HAP-1 (cell line): ENCODE measurements around the gene KRT3.
"Not testable (repeated sequence)": the region's sequence is repeated elsewhere in the genome, so short reads cannot be mapped to it uniquely, and the experiment has no call there.

ENCODE experiments used
- DNase-seq, 2 experiments: peaks; one replicate each; pipeline ENCODE4 v3.0.0-alpha.2; 2016 to 2020; ENCODE audit warnings: low spot score in 2 of 2
- H3K27me3 ChIP-seq: fragments of 250-450 bp; sonication (Bioruptor Pico); 2 replicates; pipeline ENCODE4 v1.5.1; 2020; ENCODE audit warnings: low read depth, mild to moderate bottlenecking, moderate library complexity
- H3K36me3 ChIP-seq: fragments of 250-450 bp; sonication (Bioruptor Pico); replicated peaks from 2 replicates; pipeline ENCODE4 v1.5.1; 2020; ENCODE audit warnings: mild to moderate bottlenecking
- H3K4me1 ChIP-seq: fragments of 250-450 bp; sonication (Bioruptor Pico); 2 replicates; pipeline ENCODE4 v1.5.1; 2020; ENCODE audit warnings: mild to moderate bottlenecking
- H3K4me3 ChIP-seq: fragments of 250-450 bp; sonication (Bioruptor Pico); 2 replicates; pipeline ENCODE4 v1.5.1; 2020; ENCODE audit warnings: mild to moderate bottlenecking, moderate library complexity
- H3K9me3 ChIP-seq: fragments of 250-450 bp; sonication (Bioruptor Pico); 2 replicates; pipeline ENCODE4 v1.5.1; 2020; ENCODE audit warnings: mild to moderate bottlenecking, moderate library complexity
- in situ Hi-C: fragments of 300-500 bp; cut with MboI; formaldehyde crosslinking; loops from 3 replicates; pipeline ENCODE4 v1.14.3; 2020; ENCODE audit warnings: low sequenced_read_pairs, inconsistent platforms, mixed read lengths

The KRT3 gene

GRCh38 chr12:52756281-52756960 is 39.5 kb downstream of the KRT3 start:
- no peaks in the 10 kb centered on the region for H3K36me3 ChIP-seq
- no peaks in the 10 kb centered on the region for H3K27me3 ChIP-seq
- DNase-seq, result no peak
- in situ Hi-C loops, result no loop called here
- no peaks in the 10 kb centered on the region for H3K9me3 ChIP-seq
- H3K4me3 ChIP-seq, result no peak overlapping the region
- H3K4me1 ChIP-seq, result no peaks in the 10 kb centered on the region

- H3K4me3 ChIP-seq, result no peak overlapping the region
- no peaks in the 10 kb centered on the region for H3K4me1 ChIP-seq
- H3K9me3 ChIP-seq, result no peaks in the 10 kb centered on the region
- DNase-seq, result no peak
- in situ Hi-C loops, result no loop called here
- H3K27me3 ChIP-seq, result no peaks in the 10 kb centered on the region
- no peaks in the 10 kb centered on the region for H3K36me3 ChIP-seq
Observed at GRCh38 chr12:52755533-52755932, 40.4 kb downstream of the KRT3 start.

- H3K9me3 ChIP-seq, result no peaks in the 10 kb centered on the region
- no peak overlapping the region for H3K4me3 ChIP-seq
- DNase-seq, result no peak
- in situ Hi-C loops, result no loop called here
- no peaks in the 10 kb centered on the region for H3K36me3 ChIP-seq
- H3K27me3 ChIP-seq, result 0 out of 2 replicates have a peak, but pooled peaks cover 3% of the 10 kb centered on the region
- H3K4me1 ChIP-seq, result no peaks in the 10 kb centered on the region
Observed at GRCh38 chr12:52754135-52754534, 41.8 kb downstream of the KRT3 start.

GRCh38 chr12:52753283-52753682 is 42.6 kb downstream of the KRT3 start:
- in situ Hi-C loops, result no loop called here
- peaks cover 9% of the 10 kb centered on the region; the same call in 1 of the 2 replicates for H3K27me3 ChIP-seq
- no peak overlapping the region for H3K4me3 ChIP-seq
- no peaks in the 10 kb centered on the region for H3K4me1 ChIP-seq
- H3K9me3 ChIP-seq, result no peaks in the 10 kb centered on the region
- no peak for DNase-seq
- no peaks in the 10 kb centered on the region for H3K36me3 ChIP-seq

- DNase-seq, result no peak
- H3K9me3 ChIP-seq, result no peaks in the 10 kb centered on the region
- no peak overlapping the region for H3K4me3 ChIP-seq
- H3K27me3 ChIP-seq, result peaks cover 12% of the 10 kb centered on the region; the same call in 1 of the 2 replicates
- H3K36me3 ChIP-seq, result no peaks in the 10 kb centered on the region
- in situ Hi-C loops, result no loop called here
- no peaks in the 10 kb centered on the region for H3K4me1 ChIP-seq
Observed at GRCh38 chr12:52752516-52752915, 43.4 kb downstream of the KRT3 start.

- in situ Hi-C loops, result no loop called here
- Histone ChIP-seq H3K9me3 (no peaks in the 10 kb centered on the region), H3K4me3 (no peak overlapping the region), H3K36me3 (no peaks in the 10 kb centered on the region), H3K27me3 (peaks cover 12% of the 10 kb centered on the region; the same call in 1 of the 2 replicates), H3K4me1 (no peaks in the 10 kb centered on the region)
- no peak for DNase-seq
Observed at GRCh38 chr12:52751795-52752194, 44.1 kb downstream of the KRT3 start.

- H3K36me3 ChIP-seq, H3K9me3 ChIP-seq, H3K4me1 ChIP-seq, in situ Hi-C loops, DNase-seq, H3K4me3 ChIP-seq: not testable (repeated sequence)
- H3K27me3 ChIP-seq, result peaks cover 12% of the 10 kb centered on the region; the same call in 1 of the 2 replicates
Observed at GRCh38 chr12:52750532-52750931, 45.4 kb downstream of the KRT3 start.

GRCh38 chr12:52749827-52750226 is 46.1 kb downstream of the KRT3 start:
- Histone ChIP-seq H3K4me3 (no peak overlapping the region), H3K4me1 (no peaks in the 10 kb centered on the region), H3K36me3 (no peaks in the 10 kb centered on the region), H3K9me3 (no peaks in the 10 kb centered on the region), H3K27me3 (peaks cover 12% of the 10 kb centered on the region; the same call in 1 of the 2 replicates)
- in situ Hi-C loops, result no loop called here
- DNase-seq, result no peak

GRCh38 chr12:52748578-52748977 is 47.3 kb downstream of the KRT3 start:
- no peak overlapping the region for H3K4me3 ChIP-seq
- no peak for DNase-seq
- H3K36me3 ChIP-seq, result no peaks in the 10 kb centered on the region
- H3K9me3 ChIP-seq, result no peaks in the 10 kb centered on the region
- peaks cover 12% of the 10 kb centered on the region; the same call in 1 of the 2 replicates for H3K27me3 ChIP-seq
- no peaks in the 10 kb centered on the region for H3K4me1 ChIP-seq
- in situ Hi-C loops, result no loop called here

GRCh38 chr12:52745554-52745953 is 50.4 kb downstream of the KRT3 start:
- in situ Hi-C loops, result no loop called here
- H3K27me3 ChIP-seq, result peaks cover 12% of the 10 kb centered on the region; the same call in 1 of the 2 replicates
- H3K4me1 ChIP-seq, result no peaks in the 10 kb centered on the region
- H3K36me3 ChIP-seq, result no peaks in the 10 kb centered on the region
- no peak for DNase-seq
- H3K9me3 ChIP-seq, result no peaks in the 10 kb centered on the region
- no peak overlapping the region for H3K4me3 ChIP-seq

GRCh38 chr12:52744493-52745156 is 51.3 kb downstream of the KRT3 start:
- no peaks in the 10 kb centered on the region for H3K9me3 ChIP-seq
- H3K36me3 ChIP-seq, result no peaks in the 10 kb centered on the region
- DNase-seq, result no peak
- H3K4me1 ChIP-seq, result no peaks in the 10 kb centered on the region
- no peak overlapping the region for H3K4me3 ChIP-seq
- H3K27me3 ChIP-seq, result peaks cover 12% of the 10 kb centered on the region; the same call in 1 of the 2 replicates
- in situ Hi-C loops, result no loop called here

GRCh38 chr12:52742822-52743457 is 53.0 kb downstream of the KRT3 start:
- no peak for DNase-seq
- H3K36me3 ChIP-seq, result no peaks in the 10 kb centered on the region
- no peaks in the 10 kb centered on the region for H3K9me3 ChIP-seq
- in situ Hi-C loops, result no loop called here
- no peak overlapping the region for H3K4me3 ChIP-seq
- H3K27me3 ChIP-seq, result no peaks in the 10 kb centered on the region
- no peaks in the 10 kb centered on the region for H3K4me1 ChIP-seq

- in situ Hi-C loops, result no loop called here
- no peaks in the 10 kb centered on the region for H3K36me3 ChIP-seq
- H3K4me1 ChIP-seq, result no peaks in the 10 kb centered on the region
- H3K9me3 ChIP-seq, result no peaks in the 10 kb centered on the region
- no peak for DNase-seq
- no peak overlapping the region for H3K4me3 ChIP-seq
- H3K27me3 ChIP-seq, result no peaks in the 10 kb centered on the region
Observed at GRCh38 chr12:52742196-52742580, 53.7 kb downstream of the KRT3 start.
